Activated B cell treated with CpG ODN at 0.5 μM for 24 hours (primary cell): ENCODE results near the gene LGALS13. TPM values are rescaled to one million over a fixed set of nuclear protein-coding genes. Genes with fewer than 3 reads are reported as not detected.

Experiments
- ATAC-seq: fragments of 200-7000 bp; cut with Tn5 transposase; one replicate; pipeline ENCODE4 v1.10.0; 2021; ENCODE audit warnings: low read depth, mild to moderate bottlenecking, moderate library complexity
- CTCF ChIA-PET: fragments of 350-600 bp; sonication (Branson Sonifier 250); formaldehyde crosslinking; loops from one replicate; lab custom pipeline; 2021; ENCODE audit warnings: antibody characterized with exemption; lab: Charles Lee
- POLR2A ChIA-PET: fragments of 350-600 bp; sonication (Branson Sonifier 250); formaldehyde crosslinking; loops from one replicate; lab custom pipeline; 2021; ENCODE audit warnings: antibody characterized with exemption; lab: Charles Lee
- DNase-seq: peaks from one replicate; pipeline ENCODE4 v3.0.0; 2022
- H3K27ac Mint-ChIP-seq: one replicate; pipeline ENCODE4 v1.8.0; 2020; ENCODE audit warnings: mixed read lengths
- H3K27me3 Mint-ChIP-seq: one replicate; pipeline ENCODE4 v1.8.0; 2021; ENCODE audit warnings: mixed read lengths
- H3K36me3 Mint-ChIP-seq: one replicate; pipeline ENCODE4 v1.8.0; 2021; ENCODE audit warnings: low read depth, mixed read lengths
- H3K4me1 Mint-ChIP-seq: one replicate; pipeline ENCODE4 v1.8.0; 2021; ENCODE audit warnings: mixed read lengths
- H3K4me3 Mint-ChIP-seq: one replicate; pipeline ENCODE4 v1.8.0; 2020; ENCODE audit warnings: mild to moderate bottlenecking, mixed read lengths
- H3K9me3 Mint-ChIP-seq: one replicate; pipeline ENCODE4 v1.8.0; 2020; ENCODE audit warnings: mixed read lengths
- intact Hi-C: fragments of 100-400 bp; cut with micrococcal nuclease; formaldehyde crosslinking; loops from one replicate; pipeline ENCODE4 v1.15.1; 2024
- total RNA-seq: library from RNA; stranded (reverse); gene quantifications from 2 replicates; pipeline ENCODE4 v1.2.3, GENCODE V29; 2022
- TF ChIP-seq, protein P1 (sequence below): fragments of 200-600 bp; IDR thresholded peaks from one replicate; pipeline ENCODE4 v1.8.0; 2022; ENCODE audit warnings: antibody characterized with exemption, mild to moderate bottlenecking

The LGALS13 gene
- total RNA-seq, 1 donor from 2014 or later, result not detected

DNA sequence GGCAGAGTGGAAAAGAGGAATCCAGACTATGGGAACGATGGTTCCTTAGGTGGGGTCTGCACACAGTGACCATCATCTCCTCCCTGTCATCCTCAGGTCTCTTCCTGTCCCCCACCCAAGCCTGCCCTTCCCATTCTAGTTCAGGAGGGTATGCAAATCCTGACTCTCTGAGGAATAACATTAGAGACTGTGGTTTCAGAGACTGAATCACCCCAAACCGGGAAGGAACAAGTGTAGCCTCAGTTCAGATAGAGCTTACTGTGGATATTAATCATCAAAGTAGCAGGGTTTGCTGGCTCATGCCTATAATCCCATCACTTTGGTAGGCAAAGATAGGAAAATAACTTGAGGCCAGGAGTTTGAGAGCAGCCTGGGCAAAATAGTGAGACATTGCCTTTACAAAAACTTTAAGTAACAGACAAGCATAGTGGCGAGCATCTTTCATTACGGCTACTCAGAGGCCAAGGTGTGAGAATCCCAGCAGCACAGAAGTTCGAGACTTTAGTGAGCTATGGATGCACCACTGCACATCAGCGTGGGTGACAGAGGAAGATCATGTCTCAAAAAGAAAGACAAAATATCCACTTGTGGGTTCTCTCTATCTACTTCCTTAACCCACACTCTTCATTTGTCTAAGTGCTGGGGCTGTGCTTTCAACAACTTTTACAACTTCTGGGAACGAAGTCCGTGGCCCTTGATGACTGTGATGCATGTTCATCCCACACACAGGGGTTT is 19.3 kb upstream of the LGALS13 start:
- no peaks in the 10 kb centered on the region for H3K36me3 Mint-ChIP-seq
- no peak overlapping the region for H3K4me3 Mint-ChIP-seq
- POLR2A ChIA-PET, result no interaction called here
- H3K27me3 Mint-ChIP-seq, result peaks cover 28% of the 10 kb centered on the region
- ATAC-seq, result no peak
- H3K9me3 Mint-ChIP-seq, result peaks cover 10% of the 10 kb centered on the region
- no peaks in the 10 kb centered on the region for H3K4me1 Mint-ChIP-seq
- H3K27ac Mint-ChIP-seq, result no peak overlapping the region
- no peak for DNase-seq
- CTCF ChIA-PET, result no interaction called here
- intact Hi-C loops, result no loop called here
- TF ChIP-seq, protein P1, sequence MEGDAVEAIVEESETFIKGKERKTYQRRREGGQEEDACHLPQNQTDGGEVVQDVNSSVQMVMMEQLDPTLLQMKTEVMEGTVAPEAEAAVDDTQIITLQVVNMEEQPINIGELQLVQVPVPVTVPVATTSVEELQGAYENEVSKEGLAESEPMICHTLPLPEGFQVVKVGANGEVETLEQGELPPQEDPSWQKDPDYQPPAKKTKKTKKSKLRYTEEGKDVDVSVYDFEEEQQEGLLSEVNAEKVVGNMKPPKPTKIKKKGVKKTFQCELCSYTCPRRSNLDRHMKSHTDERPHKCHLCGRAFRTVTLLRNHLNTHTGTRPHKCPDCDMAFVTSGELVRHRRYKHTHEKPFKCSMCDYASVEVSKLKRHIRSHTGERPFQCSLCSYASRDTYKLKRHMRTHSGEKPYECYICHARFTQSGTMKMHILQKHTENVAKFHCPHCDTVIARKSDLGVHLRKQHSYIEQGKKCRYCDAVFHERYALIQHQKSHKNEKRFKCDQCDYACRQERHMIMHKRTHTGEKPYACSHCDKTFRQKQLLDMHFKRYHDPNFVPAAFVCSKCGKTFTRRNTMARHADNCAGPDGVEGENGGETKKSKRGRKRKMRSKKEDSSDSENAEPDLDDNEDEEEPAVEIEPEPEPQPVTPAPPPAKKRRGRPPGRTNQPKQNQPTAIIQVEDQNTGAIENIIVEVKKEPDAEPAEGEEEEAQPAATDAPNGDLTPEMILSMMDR, result no peak

DNA sequence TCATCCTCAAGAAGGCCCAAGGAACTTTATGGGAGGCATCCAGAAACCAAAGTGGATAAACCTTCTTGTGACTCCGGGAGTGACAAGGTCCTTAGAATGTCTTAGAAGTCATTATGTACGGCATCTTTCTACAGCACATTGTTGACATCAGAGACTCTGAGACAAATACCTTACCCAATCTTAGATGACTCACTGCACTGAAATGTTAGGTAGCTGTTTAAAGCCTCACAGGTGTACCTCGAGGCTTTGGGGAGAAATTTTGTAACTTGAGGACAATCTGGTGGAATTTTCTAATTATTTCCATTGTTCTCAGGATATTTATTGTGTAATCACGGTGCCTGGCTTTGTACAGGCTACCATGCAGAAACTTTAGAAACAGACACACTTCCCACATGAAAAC is 14.8 kb upstream of the LGALS13 start:
- H3K9me3 Mint-ChIP-seq, result no peaks in the 10 kb centered on the region
- TF ChIP-seq, protein P1, result no peak
- DNase-seq (no peak), ATAC-seq (no peak)
- H3K4me3 Mint-ChIP-seq, result no peak overlapping the region
- peaks cover 25% of the 10 kb centered on the region for H3K27me3 Mint-ChIP-seq
- intact Hi-C loops, result no loop called here
- CTCF ChIA-PET, result no interaction called here
- no peak overlapping the region for H3K27ac Mint-ChIP-seq
- POLR2A ChIA-PET, result no interaction called here
- no peaks in the 10 kb centered on the region for H3K4me1 Mint-ChIP-seq
- no peaks in the 10 kb centered on the region for H3K36me3 Mint-ChIP-seq

DNA sequence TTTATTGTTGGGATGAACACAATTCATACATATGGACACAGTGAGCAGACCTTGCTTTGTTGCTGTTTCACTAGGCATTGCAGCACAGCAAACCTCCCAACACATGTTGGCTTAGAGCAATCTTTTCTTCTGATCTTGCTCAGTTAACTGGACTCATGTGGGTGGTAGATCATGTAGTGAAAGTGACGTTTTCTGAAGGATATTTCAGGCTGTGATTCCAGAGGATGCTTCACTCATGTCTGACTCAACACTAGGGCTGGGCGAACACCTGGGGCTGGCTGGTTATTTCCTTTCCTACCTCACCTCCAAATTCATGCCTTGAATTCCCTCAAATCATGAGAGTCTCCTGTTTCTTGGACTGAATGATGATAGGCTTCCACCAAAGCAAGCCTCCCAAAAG is 14.3 kb upstream of the LGALS13 start:
- no peak overlapping the region for H3K4me3 Mint-ChIP-seq
- peaks cover 28% of the 10 kb centered on the region for H3K27me3 Mint-ChIP-seq
- TF ChIP-seq, protein P1, result no peak
- ChIA-PET POLR2A (no interaction called here), CTCF (no interaction called here)
- no peak for DNase-seq
- ATAC-seq, result no peak
- no peaks in the 10 kb centered on the region for H3K9me3 Mint-ChIP-seq
- no peaks in the 10 kb centered on the region for H3K4me1 Mint-ChIP-seq
- intact Hi-C loops, result no loop called here
- H3K27ac Mint-ChIP-seq, result no peak overlapping the region
- no peaks in the 10 kb centered on the region for H3K36me3 Mint-ChIP-seq

DNA sequence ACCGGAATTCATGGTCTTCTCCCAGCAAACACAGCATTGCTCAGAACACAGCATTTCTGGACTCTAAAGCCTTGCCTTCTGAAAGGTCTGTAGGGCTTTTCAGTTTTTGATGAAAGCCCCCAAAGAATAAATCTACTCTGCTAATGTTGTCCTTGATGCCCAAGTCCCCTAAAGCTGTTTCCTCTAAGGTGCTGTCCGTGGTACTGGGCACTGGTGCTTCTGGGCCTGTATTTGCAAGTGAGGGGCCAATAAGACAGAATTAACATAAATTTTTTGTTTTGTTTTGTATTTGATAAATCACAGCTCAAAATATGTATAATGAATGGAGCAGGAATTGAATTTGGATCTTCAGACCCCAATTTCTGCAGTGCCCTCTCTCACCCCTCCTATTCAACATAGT is 12.1 kb upstream of the LGALS13 start:
- DNase-seq, result no peak
- ChIA-PET POLR2A (no interaction called here), CTCF (no interaction called here)
- TF ChIP-seq, protein P1, result no peak
- Mint-ChIP-seq H3K27ac (no peak overlapping the region), H3K4me1 (no peaks in the 10 kb centered on the region), H3K36me3 (no peaks in the 10 kb centered on the region), H3K27me3 (peaks cover 29% of the 10 kb centered on the region), H3K4me3 (no peak overlapping the region), H3K9me3 (no peaks in the 10 kb centered on the region)
- ATAC-seq, result no peak
- intact Hi-C loops, result no loop called here

DNA sequence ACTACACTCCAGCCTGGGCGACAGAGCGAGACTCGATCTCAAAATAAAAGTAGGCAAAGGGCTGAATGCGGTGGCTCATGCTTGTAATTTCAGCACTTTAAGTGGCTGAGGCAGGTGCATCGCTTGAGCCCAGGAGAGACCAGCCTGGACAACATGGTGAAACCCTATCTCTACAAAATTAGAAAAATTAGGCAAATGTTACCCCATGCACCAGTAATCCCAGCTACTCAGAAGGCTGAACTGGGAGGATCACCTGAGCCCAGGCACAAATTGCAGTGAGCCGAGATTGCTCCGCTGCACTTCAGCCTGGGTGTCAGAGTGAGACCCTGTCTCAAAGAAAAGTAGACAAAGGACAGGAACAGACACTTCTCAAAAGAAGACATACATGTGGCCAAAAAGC is 9.9 kb upstream of the LGALS13 start:
- peaks cover 32% of the 10 kb centered on the region for H3K27me3 Mint-ChIP-seq
- H3K4me1 Mint-ChIP-seq, result no peaks in the 10 kb centered on the region
- H3K36me3 Mint-ChIP-seq, result no peaks in the 10 kb centered on the region
- ChIA-PET POLR2A (no interaction called here), CTCF (no interaction called here)
- TF ChIP-seq, protein P1, result no peak
- no peak overlapping the region for H3K27ac Mint-ChIP-seq
- DNase-seq, result no peak
- no peak overlapping the region for H3K4me3 Mint-ChIP-seq
- intact Hi-C loops, result no loop called here
- H3K9me3 Mint-ChIP-seq, result no peaks in the 10 kb centered on the region
- no peak for ATAC-seq
